HG02840 (cell line): Measurements from ENCODE around the gene SEPHS2.
"Not testable (repeated sequence)": the region's sequence is repeated elsewhere in the genome, so short reads cannot be mapped to it uniquely, and the experiment has no call there.

Experiments used
- ATAC-seq: cut with Tn5 transposase; IDR thresholded peaks from one replicate; pipeline ENCODE4 v1.9.1; 2021; ENCODE audit warnings: mild to moderate bottlenecking, moderate library complexity, moderate number of reproducible peaks; ENCODE audit not compliant: unreplicated experiment, low FRiP score

SEPHS2 gene

GRCh38 chr16:30470632-30470995 is 24.9 kb upstream of the SEPHS2 start:
- no peak for ATAC-seq

GRCh38 chr16:30470170-30470512 is 24.5 kb upstream of the SEPHS2 start:
- no peak for ATAC-seq

DNA sequence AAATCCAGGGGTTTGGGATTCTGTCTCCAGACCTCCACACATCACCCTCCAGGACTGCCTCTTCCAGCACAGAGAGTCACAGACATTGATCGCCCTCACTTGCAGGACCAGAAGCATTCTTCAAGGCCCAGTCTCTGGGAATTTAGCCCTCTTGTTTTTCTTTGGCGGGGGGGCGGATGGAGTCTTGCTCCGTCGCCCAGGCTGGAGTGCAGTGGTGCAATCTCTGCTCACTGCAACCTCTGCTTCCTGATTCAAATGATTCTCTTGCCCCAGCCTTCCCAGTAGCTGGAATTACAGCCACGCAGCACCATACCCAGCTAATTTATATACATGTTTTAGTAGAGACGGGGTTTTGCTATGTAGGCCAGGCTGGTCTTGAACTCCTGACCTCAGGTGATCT is 18.4 kb upstream of the SEPHS2 start:
- ATAC-seq: no peak

- not testable (repeated sequence) for ATAC-seq
These were observed 15.8 kb upstream of the SEPHS2 start for GRCh38 chr16:30461426-30461825.

GRCh38 chr16:30459456-30459855 is 13.8 kb upstream of the SEPHS2 start:
- ATAC-seq: no peak

DNA sequence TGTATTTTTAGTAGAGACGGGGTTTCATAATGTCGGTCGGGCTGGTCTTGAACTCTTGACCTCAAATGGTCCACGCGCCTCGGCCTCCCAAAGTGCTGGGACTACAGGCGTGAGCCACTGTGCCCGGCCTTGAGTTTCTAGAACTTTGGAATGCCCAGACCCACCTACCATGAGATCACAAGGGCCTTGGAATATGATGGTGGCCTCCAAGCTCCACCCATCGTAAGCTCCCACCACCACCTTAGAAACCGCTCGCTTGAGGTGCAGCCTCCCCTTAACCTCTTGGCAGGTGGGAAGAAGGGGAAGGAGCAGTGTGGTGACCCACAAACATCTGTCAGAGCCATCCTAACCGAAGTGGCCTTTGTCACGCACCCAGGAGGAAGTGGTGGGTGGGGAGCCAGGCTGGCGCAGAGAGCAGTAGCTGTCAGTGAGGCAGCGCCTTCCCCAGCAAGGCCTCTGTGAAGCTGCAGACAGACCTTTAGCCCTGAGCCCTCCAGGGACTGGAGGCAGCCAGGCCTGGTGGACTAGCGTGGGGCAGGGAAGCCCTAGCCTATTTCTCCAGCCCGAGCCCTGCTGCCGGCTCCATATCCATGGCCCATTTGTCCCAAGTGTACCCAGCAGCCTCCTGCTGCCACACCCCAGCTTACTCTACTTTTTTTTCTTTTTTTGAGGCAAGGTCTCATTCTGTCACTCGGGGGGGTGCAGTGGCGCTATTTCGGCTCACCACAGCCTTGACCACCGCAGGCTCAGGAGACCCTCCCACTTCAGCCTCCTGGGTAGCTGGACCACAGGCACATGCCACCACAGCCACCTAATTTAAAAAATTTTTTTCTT is 13.1 kb upstream of the SEPHS2 start:
- ATAC-seq: peak; percentile 67

DNA sequence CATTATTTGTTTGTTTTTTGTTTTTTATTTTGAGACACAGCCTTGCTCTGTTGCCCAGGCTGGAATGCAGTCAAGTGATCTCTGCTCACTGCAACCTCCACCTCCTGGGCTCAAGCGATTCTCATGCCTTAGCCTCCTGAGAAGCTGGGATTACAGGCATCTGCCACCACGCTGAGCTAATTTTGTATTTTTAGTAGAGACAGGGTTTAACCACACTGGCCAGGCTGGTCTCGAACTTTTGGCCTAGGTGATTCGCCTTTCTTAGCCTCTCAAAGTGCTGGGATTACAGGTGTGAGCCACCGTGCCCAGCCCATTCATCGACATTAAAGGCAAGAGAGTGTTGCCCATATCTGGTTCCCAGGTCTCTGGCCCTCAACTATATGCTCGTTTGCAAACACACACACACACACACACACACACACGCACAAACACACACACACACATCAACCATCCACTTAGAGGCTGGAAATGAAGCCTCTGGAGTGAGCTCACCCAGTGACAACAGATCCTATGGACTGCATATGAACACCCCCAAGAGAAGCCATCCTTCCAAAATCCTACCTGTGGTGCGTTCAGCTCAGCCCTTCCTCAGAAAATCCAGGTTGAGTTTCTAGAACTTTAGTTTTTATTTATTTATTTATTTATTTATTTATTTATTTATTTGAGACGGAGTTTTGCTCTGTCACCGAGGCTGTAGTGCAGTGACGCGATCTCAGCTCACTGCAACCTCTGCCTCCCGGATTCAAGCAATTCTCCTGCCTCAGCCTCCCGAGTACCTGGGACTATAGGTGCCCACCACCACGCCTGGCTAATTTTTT is 12.3 kb upstream of the SEPHS2 start:
- no peak for ATAC-seq

DNA sequence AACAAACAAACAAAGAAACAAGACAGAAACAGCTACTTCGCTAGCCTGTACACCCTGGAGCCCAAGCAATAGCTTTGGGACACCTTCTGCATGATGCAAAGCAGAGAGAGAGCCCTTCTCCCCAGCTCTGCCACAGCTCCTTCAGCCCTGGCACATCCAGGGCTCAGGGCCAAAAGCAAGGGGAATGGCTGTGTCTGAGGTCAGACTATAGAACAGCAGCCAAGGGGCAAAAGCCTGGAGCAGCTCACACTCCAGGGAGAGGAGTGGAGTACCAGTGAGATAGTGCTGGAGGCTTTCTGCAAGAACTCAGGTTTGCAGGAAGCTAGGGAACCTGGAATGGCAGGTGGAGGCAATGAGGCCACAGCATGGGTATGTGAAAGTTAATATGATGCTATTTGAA is 11.6 kb upstream of the SEPHS2 start:
- ATAC-seq: no peak

DNA sequence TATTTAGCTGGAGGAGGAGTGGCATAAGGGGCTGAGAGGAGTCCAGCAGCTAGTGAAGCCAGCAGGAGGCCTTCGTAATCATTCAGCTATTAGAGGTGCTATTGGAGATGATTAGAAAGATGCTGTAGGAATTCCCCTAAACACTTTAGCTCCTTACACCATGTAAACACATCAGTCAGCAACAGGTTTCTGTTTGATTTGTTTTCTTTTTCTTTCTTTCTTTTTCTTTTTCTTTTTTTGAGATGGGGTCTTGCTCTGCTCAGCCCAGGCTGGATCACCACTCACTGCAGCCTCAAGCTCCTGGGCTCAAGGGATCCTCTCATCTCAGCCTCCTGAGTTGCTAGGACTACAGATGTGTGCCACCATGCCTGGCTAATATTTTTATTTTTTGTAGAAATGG is 10.6 kb upstream of the SEPHS2 start:
- ATAC-seq: no peak

- not testable (repeated sequence) for ATAC-seq
These were observed 7.3 kb upstream of the SEPHS2 start for GRCh38 chr16:30452709-30453580.

DNA sequence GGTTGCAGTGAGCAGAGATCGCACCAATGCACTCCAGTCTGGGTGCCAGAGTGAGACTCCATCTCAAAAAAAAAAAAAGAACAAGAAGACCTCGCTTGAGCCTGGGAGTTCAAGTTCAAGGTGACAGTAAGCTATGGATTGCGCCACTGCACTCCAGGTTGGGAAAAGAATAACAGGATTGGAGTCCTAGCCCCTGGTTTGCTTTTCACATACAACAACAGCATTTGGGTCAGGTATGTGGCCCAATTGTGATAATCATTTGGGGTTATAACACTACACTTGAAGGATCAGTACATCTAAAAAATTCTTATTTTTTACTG is 3.4 kb upstream of the SEPHS2 start:
- ATAC-seq: no peak

DNA sequence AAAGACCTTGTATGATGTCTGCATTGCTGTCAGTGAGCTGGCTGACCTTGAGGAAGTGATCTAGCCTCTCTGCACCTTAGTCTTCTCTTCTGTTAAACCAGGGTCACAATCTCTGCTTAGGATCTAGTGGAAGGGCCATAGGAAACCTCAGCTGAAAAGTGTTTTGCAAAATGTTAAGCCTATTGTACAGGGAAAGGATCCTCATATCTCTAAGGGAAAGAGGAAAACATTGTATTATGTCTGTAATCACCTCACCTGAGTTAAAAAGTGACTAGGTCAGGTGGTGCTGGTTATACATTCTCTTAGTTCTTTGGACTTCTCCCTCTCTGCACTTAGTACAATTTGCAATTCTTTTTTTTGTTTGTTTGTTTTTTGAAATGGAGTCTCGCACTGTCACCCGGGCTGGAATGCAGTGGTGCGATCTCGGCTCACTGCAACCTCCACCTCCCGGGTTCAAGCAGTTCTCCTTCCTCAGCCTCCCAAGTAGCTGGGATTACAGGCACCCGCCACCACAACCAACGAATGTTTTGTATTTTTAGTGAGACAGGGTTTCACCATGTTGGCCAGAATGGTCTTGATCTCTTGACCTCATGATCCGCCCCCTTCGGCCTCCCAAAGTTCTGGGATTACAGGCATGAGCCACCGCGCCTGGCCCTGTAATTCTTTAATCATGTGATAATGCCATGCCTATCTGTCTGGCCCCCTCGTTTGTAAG is 2.0 kb upstream of the SEPHS2 start:
- no peak for ATAC-seq

GRCh38 chr16:30446203-30446595 is 525 bp upstream of the SEPHS2 start:
- ATAC-seq: no peak

DNA sequence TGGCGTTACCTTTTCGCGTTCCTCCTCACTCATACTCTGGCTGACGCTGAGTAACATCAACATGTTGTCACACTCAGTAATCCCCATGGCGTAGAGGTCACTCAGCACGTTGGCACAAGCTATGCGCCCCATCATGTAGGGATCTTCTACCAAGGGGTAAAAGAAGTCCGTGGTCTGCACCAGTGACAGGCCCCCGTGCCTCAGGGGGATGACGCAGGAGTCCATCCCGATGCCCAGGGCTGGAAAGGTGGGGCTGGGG is 596 bp downstream of the SEPHS2 start:
- ATAC-seq: no peak

DNA sequence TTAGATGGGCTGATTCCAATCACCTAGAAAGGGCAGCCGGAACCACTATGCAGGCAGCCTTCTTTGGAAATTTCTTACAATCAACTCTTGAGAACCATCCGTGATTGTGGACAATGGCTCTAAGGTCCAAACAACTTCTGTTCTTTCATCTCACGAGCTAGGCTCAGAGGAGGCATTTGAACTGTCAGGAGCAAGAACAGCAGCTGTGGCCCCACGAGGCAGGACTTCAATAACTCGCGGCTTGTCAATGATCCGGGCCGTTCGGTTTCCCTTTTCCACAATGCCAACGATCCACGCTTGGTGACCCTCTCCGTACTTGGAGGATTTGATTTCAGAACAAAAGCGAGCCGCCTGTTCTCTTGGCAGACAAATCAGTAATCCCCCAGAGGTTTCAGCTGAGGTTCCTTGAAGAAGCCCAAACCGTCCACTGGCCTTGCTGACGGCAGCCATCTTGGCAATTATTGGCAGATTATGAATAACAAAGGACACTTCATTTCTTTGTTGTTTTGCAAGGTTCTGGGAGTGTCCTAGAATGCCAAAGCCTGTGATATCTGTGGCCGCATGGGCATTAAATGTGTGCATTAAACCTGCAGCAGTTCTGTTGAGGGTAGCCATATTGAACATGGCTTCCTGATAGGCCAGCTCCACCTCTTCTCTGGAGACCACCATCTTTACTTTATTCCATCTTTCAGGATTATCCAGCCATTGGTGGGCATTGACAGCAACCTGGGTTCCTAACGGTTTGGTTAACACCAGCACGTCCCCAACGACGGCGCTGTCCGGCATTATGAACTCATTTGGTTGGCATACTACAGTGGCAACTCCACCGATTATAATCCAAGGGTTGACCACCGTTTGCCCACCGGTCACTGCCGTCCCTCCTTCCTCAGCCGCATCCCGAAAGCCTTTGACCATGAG is 1.2 kb downstream of the SEPHS2 start:
- no peak for ATAC-seq

DNA sequence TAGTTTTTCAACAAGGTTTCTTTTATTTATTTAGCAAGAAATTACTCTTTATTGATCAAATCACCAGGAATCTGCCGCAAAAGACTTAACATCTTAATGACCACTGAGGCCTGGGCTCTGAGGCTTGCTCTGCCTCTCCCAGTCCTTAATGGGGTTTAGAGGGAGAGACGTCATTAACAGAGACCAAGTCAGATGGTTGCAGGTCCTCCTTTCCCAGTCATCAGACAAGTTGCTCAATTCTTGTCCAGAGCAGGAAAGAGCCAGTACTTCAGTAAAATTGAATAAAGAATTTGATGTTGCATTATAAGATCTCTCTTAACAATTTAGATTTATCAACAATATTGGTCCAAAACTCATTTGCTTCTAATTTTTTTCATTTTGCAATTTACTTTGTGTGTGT is 2.0 kb downstream of the SEPHS2 start:
- no peak for ATAC-seq

- no peak for ATAC-seq
These were observed 5.8 kb downstream of the SEPHS2 start for GRCh38 chr16:30439720-30440348.

DNA sequence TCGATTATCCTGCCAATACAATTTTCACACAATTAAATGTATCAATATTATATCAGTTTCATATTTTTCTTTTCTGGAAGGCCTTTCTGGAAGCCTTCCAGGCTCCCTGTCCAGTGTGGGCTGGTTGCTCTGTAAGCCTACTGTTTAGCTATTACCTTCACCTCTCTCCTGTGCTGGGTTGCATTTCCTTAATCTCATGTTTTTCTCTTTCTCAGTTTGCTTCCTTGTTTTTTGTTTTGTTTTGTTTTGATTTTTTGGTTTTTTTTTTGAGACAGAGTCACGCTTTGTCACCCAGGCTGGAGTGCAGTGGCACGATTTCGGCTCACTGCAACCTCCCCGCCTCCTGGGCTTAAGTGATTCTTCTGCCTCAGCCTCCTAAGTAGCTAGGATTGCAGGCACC is 6.8 kb downstream of the SEPHS2 start:
- no peak for ATAC-seq

- no peak for ATAC-seq
These were observed 8.1 kb downstream of the SEPHS2 start for GRCh38 chr16:30437511-30438046.
